ENCODE results near the gene TMEM178B. TPM values are rescaled to one million over a fixed set of nuclear protein-coding genes. Genes with fewer than 3 reads are reported as not detected.
"Not testable (repeated sequence)": the region's sequence is repeated elsewhere in the genome, so short reads cannot be mapped to it uniquely, and the experiment has no call there.

The TMEM178B gene
- total RNA-seq, 1 experiment from 2014 or later, result 0.39 TPM

DNA sequence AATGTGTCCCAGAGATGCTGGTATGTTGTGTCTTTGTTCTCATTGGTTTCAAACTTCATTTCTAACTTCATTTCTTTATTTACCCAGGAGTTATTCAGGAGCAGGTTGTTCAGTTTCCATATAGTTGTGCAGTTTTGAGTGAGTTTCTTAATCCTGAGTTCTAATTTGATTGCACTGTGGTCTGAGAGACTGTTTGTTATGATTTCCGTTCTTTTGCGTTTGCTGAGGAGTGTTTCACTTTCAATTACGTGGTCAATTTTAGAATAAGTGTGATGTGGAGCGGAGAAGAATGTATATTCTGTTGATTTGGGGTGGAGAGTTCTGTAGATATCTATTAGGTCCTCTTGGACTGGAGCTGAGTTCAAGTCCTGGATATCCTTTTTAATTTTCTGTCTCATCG, 103.3 kb downstream of the TMEM178B start:
- ATAC-seq; in situ Hi-C loops (cut with HindIII; ENCODE audit: low pct_unique_long_range_greater_than_20kb, low sequenced_read_pairs); H3K9me3 ChIP-seq (ENCODE audit: control insufficient read depth, insufficient read depth, low read depth, low read length); CTCF ChIA-PET; intact Hi-C loops (cut with micrococcal nuclease; ENCODE audit: unreplicated experiment); POLR2A ChIA-PET; H3K36me3 ChIP-seq (ENCODE audit: control insufficient read depth, insufficient read depth, low read length); BruUV-seq (replicated peaks); H3K4me3 ChIP-seq (ENCODE audit: low read depth in 2 of 2, low read length in 2 of 2); DNase-seq (ENCODE audit: low read depth, low spot score); H3K27ac ChIP-seq (ENCODE audit: low read length); H3K4me1 ChIP-seq (ENCODE audit: control insufficient read depth, insufficient read depth, low read length); H3K27me3 ChIP-seq (ENCODE audit: control insufficient read depth, insufficient read depth, low read length): not testable (repeated sequence)

DNA sequence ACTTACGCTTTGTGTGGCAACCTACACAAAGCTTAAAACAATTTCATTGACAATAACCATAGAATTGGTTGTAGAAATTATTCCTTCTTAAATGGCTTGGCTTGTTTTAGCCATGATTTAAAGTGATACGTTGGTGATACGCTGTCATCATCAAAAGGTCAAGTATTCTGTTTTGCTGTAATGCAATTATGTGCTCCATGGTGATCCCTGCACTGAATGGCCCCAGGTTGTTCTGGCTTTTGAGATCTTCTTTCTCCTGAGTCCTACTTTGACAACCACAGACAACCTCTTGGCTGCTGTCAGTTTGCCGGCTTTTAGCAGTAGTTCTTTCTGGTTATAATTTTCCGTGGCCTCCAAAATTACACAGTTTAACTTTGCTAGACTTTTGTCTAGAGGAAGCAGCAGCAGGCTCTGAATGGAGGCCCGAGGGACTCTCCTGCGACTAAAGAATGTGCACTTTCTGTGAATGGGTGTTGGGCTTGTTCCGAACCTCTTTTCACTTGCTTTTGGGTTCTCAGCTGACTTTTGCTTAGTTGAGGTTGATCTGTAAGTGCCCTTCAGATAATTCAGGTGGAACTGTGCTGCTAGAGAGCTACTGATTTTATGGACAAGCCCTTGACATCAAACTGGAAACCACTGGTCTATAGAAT, 104.7 kb downstream of the TMEM178B start:
- H3K36me3 ChIP-seq (ENCODE audit: control insufficient read depth, insufficient read depth, low read length), result no peaks in the 10 kb centered on the region
- H3K27me3 ChIP-seq (ENCODE audit: control insufficient read depth, insufficient read depth, low read length), result no peaks in the 10 kb centered on the region
- POLR2A ChIA-PET, result no interaction called here
- H3K4me3 ChIP-seq (ENCODE audit: low read depth in 2 of 2, low read length in 2 of 2), result no peak overlapping the region
- H3K9me3 ChIP-seq (ENCODE audit: control insufficient read depth, insufficient read depth, low read depth, low read length), result no peaks in the 10 kb centered on the region
- no peak for DNase-seq (ENCODE audit: low read depth, low spot score)
- CTCF ChIA-PET, result no interaction called here
- in situ Hi-C loops (cut with HindIII; ENCODE audit: low pct_unique_long_range_greater_than_20kb, low sequenced_read_pairs) (no loop called here), intact Hi-C loops (cut with micrococcal nuclease; ENCODE audit: unreplicated experiment) (no loop called here)
- no peaks in the 10 kb centered on the region for H3K4me1 ChIP-seq (ENCODE audit: control insufficient read depth, insufficient read depth, low read length)
- no TSS peak for BruUV-seq (replicated peaks)
- no peak for TF ChIP-seq POLR2AphosphoS5 (IDR thresholded peaks at IDR 0.05; ENCODE audit: low read depth, low read length)
- no peak for TF ChIP-seq SIN3A (IDR thresholded peaks at IDR 0.05; ENCODE audit: borderline replicate concordance, insufficient read depth, low read depth, low read length)
- TF ChIP-seq TCF7L2 (IDR thresholded peaks at IDR 0.05; ENCODE audit: low read depth, low read length), result no peak
- TF ChIP-seq, protein P1, sequence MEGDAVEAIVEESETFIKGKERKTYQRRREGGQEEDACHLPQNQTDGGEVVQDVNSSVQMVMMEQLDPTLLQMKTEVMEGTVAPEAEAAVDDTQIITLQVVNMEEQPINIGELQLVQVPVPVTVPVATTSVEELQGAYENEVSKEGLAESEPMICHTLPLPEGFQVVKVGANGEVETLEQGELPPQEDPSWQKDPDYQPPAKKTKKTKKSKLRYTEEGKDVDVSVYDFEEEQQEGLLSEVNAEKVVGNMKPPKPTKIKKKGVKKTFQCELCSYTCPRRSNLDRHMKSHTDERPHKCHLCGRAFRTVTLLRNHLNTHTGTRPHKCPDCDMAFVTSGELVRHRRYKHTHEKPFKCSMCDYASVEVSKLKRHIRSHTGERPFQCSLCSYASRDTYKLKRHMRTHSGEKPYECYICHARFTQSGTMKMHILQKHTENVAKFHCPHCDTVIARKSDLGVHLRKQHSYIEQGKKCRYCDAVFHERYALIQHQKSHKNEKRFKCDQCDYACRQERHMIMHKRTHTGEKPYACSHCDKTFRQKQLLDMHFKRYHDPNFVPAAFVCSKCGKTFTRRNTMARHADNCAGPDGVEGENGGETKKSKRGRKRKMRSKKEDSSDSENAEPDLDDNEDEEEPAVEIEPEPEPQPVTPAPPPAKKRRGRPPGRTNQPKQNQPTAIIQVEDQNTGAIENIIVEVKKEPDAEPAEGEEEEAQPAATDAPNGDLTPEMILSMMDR (IDR thresholded peaks at IDR 0.05), result no peak
- TF ChIP-seq, protein P2, sequence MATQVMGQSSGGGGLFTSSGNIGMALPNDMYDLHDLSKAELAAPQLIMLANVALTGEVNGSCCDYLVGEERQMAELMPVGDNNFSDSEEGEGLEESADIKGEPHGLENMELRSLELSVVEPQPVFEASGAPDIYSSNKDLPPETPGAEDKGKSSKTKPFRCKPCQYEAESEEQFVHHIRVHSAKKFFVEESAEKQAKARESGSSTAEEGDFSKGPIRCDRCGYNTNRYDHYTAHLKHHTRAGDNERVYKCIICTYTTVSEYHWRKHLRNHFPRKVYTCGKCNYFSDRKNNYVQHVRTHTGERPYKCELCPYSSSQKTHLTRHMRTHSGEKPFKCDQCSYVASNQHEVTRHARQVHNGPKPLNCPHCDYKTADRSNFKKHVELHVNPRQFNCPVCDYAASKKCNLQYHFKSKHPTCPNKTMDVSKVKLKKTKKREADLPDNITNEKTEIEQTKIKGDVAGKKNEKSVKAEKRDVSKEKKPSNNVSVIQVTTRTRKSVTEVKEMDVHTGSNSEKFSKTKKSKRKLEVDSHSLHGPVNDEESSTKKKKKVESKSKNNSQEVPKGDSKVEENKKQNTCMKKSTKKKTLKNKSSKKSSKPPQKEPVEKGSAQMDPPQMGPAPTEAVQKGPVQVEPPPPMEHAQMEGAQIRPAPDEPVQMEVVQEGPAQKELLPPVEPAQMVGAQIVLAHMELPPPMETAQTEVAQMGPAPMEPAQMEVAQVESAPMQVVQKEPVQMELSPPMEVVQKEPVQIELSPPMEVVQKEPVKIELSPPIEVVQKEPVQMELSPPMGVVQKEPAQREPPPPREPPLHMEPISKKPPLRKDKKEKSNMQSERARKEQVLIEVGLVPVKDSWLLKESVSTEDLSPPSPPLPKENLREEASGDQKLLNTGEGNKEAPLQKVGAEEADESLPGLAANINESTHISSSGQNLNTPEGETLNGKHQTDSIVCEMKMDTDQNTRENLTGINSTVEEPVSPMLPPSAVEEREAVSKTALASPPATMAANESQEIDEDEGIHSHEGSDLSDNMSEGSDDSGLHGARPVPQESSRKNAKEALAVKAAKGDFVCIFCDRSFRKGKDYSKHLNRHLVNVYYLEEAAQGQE (IDR thresholded peaks at IDR 0.05; ENCODE audit: insufficient read depth in 1 of 2, low read depth in 2 of 2, low read length in 1 of 2), result no peak
- no peak overlapping the region for H3K27ac ChIP-seq (ENCODE audit: low read length)
- no peak for ATAC-seq

DNA sequence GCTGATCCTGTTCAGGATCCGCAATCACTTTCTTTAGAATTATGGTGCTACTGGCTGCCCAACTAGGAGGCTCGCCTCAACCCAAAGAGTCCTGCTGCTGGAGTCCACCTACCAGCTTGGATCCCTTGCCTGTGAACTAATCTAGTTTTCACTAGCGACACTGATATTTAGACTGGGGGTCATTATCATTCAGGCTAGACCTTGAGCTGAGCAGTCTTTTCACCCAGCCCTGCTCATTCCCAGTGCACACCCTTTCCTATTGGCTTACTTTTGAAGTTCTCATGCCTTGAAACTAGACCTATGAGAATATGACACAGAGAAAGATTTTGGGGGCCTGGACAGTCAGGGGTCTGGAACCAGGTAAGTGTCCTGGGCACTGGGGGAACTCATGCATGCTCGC, 107.9 kb downstream of the TMEM178B start:
- in situ Hi-C loops (cut with HindIII; ENCODE audit: low pct_unique_long_range_greater_than_20kb, low sequenced_read_pairs) (no loop called here), intact Hi-C loops (cut with micrococcal nuclease; ENCODE audit: unreplicated experiment) (no loop called here)
- Histone ChIP-seq H3K4me1 (ENCODE audit: control insufficient read depth, insufficient read depth, low read length) (no peaks in the 10 kb centered on the region), H3K4me3 (ENCODE audit: low read depth in 2 of 2, low read length in 2 of 2) (no peak overlapping the region), H3K27ac (ENCODE audit: low read length) (no peak overlapping the region), H3K36me3 (ENCODE audit: control insufficient read depth, insufficient read depth, low read length) (no peaks in the 10 kb centered on the region), H3K9me3 (ENCODE audit: control insufficient read depth, insufficient read depth, low read depth, low read length) (no peaks in the 10 kb centered on the region), H3K27me3 (ENCODE audit: control insufficient read depth, insufficient read depth, low read length) (no peaks in the 10 kb centered on the region)
- ATAC-seq (no peak), DNase-seq (ENCODE audit: low read depth, low spot score) (no peak)
- BruUV-seq (replicated peaks), result no TSS peak
- TF ChIP-seq TCF7L2 (IDR thresholded peaks at IDR 0.05; ENCODE audit: low read depth, low read length), result no peak
- TF ChIP-seq, protein P2 (IDR thresholded peaks at IDR 0.05; ENCODE audit: insufficient read depth in 1 of 2, low read depth in 2 of 2, low read length in 1 of 2), result no peak
- TF ChIP-seq, protein P1 (IDR thresholded peaks at IDR 0.05), result no peak
- TF ChIP-seq SIN3A (IDR thresholded peaks at IDR 0.05; ENCODE audit: borderline replicate concordance, insufficient read depth, low read depth, low read length), result no peak
- no peak for TF ChIP-seq POLR2AphosphoS5 (IDR thresholded peaks at IDR 0.05; ENCODE audit: low read depth, low read length)
- CTCF ChIA-PET, result no interaction called here
- POLR2A ChIA-PET, result no interaction called here

All from Panc1 (cell line).